IMR-90 (cell line): ENCODE data around the gene PXMP2.

Experiments used
- CEBPB ChIP-seq: IDR thresholded peaks from 2 replicates; pipeline ENCODE4 v1.6.1; 2012; ENCODE audit warnings: low read depth, low read length, improper control_type of control experiment
- MAZ ChIP-seq: IDR thresholded peaks from 2 replicates; pipeline ENCODE4 v1.6.1; 2012; ENCODE audit warnings: low read depth, mild to moderate bottlenecking, low read length, improper control_type of control experiment, moderate library complexity, borderline replicate concordance
- MXI1 ChIP-seq: IDR thresholded peaks from 2 replicates; pipeline ENCODE4 v1.6.1; 2012; ENCODE audit warnings: low read depth, mild to moderate bottlenecking, low read length, moderate library complexity, borderline replicate concordance
- NFE2L2 ChIP-seq: fragments of 150-350 bp; IDR thresholded peaks from 2 replicates; pipeline ENCODE4 v1.6.1; 2016; ENCODE audit warnings: low read depth, mild to moderate bottlenecking, low read length
- POLR2A ChIP-seq: IDR thresholded peaks from 2 replicates; pipeline ENCODE4 v1.6.1; 2012; ENCODE audit warnings: mild to moderate bottlenecking, low read depth, low read length
- RCOR1 ChIP-seq: IDR thresholded peaks from 2 replicates; pipeline ENCODE4 v1.6.1; 2012; ENCODE audit warnings: mild to moderate bottlenecking, low read length, improper control_type of control experiment; ENCODE audit not compliant: insufficient replicate concordance
- RFX5 ChIP-seq: IDR thresholded peaks from 2 replicates; pipeline ENCODE4 v1.8.0; 2012; ENCODE audit warnings: low read depth, mild to moderate bottlenecking, low read length, moderate library complexity
- SMC3 ChIP-seq: fragments of 150-350 bp; IDR thresholded peaks from 2 replicates; pipeline ENCODE4 v1.6.1; 2016; ENCODE audit warnings: low read depth, mild to moderate bottlenecking, antibody characterized with exemption, low read length, moderate library complexity
- TF ChIP-seq, protein P1 (sequence below): conservative IDR thresholded peaks from 2 replicates; pipeline ENCODE4 v1.5.1; 2012; ENCODE audit warnings: mild to moderate bottlenecking, low read depth, low read length, improper control_type of control experiment

- TF ChIP-seq POLR2A (no peak), RFX5 (no peak), MXI1 (no peak), NFE2L2 (no peak), RCOR1 (no peak), CEBPB (no peak), MAZ (no peak), SMC3 (no peak)
- TF ChIP-seq, protein P1, sequence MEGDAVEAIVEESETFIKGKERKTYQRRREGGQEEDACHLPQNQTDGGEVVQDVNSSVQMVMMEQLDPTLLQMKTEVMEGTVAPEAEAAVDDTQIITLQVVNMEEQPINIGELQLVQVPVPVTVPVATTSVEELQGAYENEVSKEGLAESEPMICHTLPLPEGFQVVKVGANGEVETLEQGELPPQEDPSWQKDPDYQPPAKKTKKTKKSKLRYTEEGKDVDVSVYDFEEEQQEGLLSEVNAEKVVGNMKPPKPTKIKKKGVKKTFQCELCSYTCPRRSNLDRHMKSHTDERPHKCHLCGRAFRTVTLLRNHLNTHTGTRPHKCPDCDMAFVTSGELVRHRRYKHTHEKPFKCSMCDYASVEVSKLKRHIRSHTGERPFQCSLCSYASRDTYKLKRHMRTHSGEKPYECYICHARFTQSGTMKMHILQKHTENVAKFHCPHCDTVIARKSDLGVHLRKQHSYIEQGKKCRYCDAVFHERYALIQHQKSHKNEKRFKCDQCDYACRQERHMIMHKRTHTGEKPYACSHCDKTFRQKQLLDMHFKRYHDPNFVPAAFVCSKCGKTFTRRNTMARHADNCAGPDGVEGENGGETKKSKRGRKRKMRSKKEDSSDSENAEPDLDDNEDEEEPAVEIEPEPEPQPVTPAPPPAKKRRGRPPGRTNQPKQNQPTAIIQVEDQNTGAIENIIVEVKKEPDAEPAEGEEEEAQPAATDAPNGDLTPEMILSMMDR = no peak
Observed at GRCh38 chr12:132724506-132725241, 37.3 kb downstream of the PXMP2 start.
